ENCODE results near the gene RNASET2.

Gene RNASET2

DNA sequence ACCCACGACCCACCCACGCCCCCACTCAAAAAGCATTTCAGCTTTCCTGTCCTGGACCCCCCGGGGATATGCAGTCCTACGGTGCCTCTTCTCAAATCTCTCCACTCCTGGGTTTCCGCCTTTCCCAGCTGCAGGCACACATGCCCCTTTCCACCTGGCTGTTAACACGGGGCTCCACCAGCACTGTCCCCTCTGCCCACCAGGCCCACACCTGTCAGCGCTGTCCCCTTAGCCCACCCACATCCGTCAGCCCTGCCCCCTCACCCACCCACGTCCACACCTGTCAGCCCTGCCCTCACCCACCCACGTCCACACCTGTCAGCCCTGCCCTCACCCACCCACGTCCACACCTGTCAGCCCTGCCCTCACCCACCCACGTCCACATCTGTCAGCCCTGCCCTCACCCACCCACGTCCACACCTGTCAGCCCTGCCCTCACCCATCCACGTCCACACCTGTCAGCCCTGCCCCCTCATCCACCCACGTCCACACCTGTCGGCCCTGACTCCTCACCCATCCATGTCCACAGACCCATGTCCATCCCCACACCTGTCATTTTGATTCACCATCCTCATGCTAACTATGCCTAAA, 11.6 kb downstream of the RNASET2 start:
- DNase-seq = no peak

GRCh38 chr6:166942393-166943168, 13.8 kb downstream of the RNASET2 start:
- DNase-seq = no peak

GRCh38 chr6:166940643-166941068, 15.7 kb downstream of the RNASET2 start:
- no peak for DNase-seq

DNA sequence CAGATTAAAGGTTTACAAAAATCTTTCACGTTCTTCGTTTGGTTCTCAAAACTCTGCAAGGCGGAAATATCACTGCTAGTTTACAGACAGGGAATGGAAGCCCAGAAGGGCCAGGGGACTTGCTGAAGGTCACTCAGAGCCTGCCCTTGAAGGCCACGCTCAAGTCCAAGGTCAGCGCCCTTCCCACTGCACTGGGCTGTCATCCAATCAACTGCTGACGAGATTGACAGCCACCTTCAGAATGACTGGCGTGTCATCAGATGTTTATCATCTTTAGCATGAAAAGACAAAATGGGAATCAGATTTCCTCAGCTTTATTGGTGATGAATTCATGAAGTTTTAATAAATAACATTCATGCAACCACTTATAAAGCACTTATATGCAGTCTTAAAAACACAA, 16.5 kb downstream of the RNASET2 start:
- no peak for DNase-seq

- no peak for DNase-seq
These were observed 17.0 kb downstream of the RNASET2 start for GRCh38 chr6:166939345-166939744.

GRCh38 chr6:166938704-166939103, 17.6 kb downstream of the RNASET2 start:
- DNase-seq = no peak

DNA sequence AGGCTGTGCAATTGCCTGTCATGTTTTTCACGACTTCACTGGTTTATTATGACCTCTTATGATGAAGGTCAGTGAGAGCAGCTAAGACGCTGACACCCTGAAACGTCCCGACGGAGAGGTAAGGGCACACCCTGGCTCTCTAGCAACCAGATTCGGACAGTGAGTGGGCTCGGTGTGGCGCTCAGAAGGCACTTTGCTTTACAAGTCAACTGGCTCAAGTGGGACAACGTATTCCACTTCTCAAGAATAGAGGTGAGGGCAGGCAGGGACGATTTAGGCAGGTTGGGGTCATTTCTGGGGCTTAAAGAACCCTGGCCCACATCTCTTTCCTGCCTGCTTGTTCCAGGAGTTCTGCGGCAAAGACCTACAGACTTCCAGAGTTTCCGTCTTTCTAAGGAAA, 18.2 kb downstream of the RNASET2 start:
- DNase-seq = no peak

DNA sequence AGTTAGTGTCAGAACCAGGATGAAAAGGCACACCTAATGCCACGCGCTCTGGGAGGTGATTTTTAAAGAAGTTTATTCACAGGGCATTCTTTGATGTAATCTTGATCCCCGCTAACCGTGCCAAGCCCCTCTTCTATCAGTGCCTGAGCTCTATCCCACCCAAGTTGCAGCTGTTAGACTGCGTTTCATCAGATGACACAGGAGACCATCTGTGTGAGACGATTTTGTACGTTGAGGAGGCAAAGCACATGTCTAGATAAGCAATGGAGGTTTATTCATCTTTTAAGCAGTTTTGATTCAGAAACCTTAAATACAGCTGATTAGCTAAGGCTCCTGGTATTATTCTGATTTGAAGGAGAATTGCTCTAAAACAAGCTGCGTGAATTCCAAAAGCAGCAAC, 18.6 kb downstream of the RNASET2 start:
- DNase-seq = no peak

GRCh38 chr6:166936079-166936787, 20.1 kb downstream of the RNASET2 start:
- DNase-seq = no peak

DNA sequence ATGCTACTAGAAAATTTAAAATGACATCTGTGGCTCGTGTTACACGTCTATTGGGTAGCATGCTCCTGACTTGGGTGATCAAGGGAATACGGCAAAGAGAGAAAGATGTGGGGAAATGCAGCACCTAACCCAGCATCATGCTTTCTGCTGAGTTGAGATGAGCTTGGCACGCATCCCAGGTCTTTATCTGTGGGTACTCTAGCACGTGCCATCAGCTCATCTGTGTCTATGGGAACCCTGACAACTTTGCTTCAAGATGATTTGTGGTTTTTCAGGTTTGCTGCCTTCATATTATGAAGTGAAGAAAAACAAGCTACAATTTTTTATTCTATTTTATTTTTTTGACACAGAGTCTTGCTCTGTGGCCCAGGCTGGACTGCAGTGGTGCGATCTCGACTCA, 21.0 kb downstream of the RNASET2 start:
- no peak for DNase-seq

DNA sequence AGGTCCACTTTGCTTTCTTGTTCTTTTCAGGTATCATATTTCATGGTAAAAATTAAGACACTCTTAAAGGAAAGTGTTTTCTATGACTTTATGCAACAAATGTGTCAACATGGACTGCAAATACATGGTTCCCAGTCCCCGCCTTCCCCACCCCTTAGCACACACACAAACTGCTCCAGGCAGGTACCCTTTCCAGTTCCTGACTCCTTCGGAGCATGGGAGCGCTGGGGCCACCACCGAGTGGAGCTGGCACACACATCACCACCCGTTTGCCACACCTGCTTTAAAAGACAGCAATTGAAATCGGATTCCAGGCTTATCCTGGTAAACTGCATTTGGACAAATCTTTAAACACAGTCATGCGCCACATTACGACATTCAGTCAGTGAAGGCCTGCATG, 22.2 kb downstream of the RNASET2 start:
- no peak for DNase-seq

GRCh38 chr6:166933396-166933795, 23.0 kb downstream of the RNASET2 start:
- no peak for DNase-seq

DNA sequence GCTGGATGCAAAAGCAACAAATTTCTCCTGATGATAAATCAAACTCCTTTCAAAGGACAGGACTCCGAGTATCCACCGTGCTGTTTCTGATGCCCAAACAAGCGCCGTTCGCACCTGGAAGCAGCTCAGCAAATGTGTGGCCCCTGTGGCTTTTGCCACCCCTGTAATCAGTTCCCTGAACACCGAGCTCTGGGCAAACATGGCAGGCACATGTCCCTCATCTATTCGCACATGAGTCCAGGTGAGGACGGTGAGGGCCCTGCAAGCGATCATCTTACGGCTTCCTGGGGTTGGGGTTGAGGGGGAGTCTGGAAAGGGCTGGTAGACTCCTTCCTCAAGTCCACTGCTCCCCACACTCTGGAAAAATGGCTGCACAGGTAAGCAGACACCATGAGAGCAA, 23.7 kb downstream of the RNASET2 start:
- no peak for DNase-seq

DNA sequence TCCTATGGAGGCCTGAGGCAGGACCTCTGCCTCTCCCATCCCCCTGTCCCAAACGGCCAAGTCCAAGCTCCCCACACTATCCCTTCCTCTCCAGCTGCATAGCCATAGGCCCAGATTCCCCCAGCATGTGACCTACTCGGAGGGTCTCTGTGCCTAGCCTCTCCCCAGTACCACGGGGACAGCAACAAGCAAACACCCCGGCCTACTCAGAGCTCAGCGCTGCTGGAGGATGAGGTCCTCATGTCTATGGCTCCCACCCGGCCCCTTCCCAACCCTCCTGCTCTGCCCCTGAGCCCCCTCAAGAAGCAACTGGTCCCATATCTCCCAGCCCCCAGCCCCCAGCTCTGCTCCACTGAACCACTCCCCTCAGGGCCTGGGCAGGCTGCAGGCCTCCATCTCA, 24.2 kb downstream of the RNASET2 start:
- DNase-seq = no peak

GRCh38 chr6:166931426-166931970, 24.9 kb downstream of the RNASET2 start:
- DNase-seq = no peak

GRCh38 chr6:166930354-166930891, 25.9 kb downstream of the RNASET2 start:
- DNase-seq = no peak

- no peak for DNase-seq
These were observed 26.7 kb downstream of the RNASET2 start for GRCh38 chr6:166929542-166930189.

DNA sequence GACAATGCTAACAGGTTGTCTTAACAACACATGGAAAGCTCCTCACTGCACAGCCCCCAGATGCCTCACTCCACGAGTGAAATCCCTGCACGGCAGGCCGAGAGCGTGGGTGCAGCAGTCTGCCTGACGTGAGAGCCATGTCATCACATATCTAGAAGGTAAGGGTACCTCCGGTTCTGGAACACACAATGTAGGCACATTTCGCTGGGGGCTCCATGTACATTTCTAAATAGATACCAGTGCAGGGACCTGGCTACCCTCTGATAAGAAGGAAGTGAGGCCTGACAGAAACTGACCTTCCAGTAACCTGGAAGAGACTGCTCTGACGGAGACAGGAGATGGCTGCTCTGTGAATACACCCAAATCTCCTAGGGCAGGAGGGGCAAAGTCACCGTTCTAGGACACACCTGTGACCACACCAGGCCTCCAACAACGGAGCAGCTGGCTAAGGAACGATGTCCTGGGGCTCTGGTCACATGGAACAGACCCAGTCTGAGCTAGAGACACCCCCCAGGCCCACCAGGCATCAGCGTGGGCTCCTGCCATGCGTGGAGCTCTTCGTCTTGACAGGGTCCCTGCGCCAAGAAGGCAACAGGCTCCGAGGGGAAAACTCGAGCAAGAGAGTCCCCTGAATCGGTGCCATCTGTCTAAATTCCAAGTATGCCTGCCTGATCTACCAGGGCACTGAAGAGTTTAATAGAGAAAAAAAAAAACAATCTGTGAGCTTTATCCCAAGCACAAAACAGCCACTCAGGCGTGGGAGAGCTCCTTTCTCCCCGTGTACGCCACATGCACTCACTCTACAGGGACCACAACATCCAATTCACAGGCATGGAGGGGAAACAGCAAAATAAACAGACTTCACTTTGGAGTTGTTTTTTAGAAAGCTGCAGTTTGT, 27.5 kb downstream of the RNASET2 start:
- no peak for DNase-seq

GRCh38 chr6:166927935-166928643, 28.3 kb downstream of the RNASET2 start:
- DNase-seq = no peak

DNA sequence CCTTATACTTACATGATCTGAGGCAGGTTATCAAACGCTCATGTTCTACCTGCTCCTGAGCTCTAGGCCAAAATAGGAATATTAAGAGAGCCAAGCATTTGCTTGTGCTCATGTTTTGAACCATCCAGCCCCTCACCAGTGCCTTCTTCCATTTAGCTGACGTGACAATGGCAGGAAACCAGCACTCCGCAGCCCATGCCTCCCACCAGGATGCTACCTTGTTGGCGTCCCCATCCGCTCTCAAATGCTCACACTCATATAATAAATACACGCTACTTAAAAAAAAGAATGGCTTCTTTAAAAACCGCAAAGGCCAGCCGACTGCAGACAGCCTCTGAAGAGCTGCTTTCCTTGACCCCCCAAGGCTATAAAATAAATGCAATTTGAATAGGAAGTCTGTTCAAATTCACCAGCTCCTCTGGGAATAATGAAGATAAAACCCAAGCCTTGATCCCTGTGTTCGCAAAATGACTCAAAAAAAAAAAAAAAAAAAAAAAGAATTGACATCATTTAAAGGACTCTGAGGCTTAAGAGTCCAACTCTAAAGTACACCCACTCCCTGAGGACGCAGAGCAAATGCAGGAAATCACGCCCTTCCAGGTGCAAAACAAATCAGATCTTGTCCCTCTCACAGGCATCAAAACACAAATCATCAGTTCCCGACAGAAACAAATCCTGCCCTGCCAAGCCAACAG, 29.0 kb downstream of the RNASET2 start:
- DNase-seq = no peak

DNA sequence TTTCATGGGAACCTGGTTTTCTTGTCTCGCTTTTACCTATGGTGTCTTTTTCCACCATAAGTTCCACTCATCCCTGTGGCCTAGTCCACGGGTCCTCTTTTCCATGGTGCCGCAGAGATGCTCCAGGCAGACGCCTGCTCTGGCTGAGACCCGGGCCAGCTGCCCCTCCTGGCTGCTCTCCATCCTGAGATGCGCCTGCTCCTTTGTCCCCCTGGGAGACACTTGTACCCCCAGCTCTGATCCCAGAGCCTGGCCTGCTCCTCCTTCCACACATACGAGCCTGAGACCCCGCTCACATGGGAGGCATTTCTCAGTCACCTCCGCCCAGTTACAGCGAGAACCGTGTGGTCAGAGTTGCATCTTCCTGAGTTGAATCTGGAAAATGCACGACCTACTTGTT, 29.6 kb downstream of the RNASET2 start:
- no peak for DNase-seq
